ENCODE results near the gene CRYGA. TPM values are rescaled to one million over a fixed set of nuclear protein-coding genes. Genes with fewer than 3 reads are reported as not detected.
A peak's percentile ranks its signal among the peaks of the same experiment; 100 is the strongest.

The CRYGA gene
- polyA plus RNA-seq, 1 donor (not counting 4 experiments of a cell fraction or from before 2014, with no cell fraction given): not detected

- dilution Hi-C loops (cut with MboI; ENCODE audit: extremely low pct_ligation_motif_present, low sequenced_read_pairs): no loop called here
- no peak overlapping the region for H3K27ac ChIP-seq (ENCODE audit: control insufficient read depth, insufficient read depth, low read length)
- H4K20me1 ChIP-seq (ENCODE audit: control insufficient read depth, extremely low read depth, insufficient read depth, low read length): no peaks in the 10 kb centered on the region
- TF ChIP-seq CTCF (optimal IDR thresholded peaks at IDR 0.05 in 1 of 3, IDR thresholded peaks at IDR 0.05 in 1 of 3, conservative IDR thresholded peaks at IDR 0.05 in 1 of 3; ENCODE audit: extremely low read depth in 1 of 3, insufficient read depth in 2 of 3, low read length in 3 of 3): peak in 2 of 3 experiments; percentile 23 to 36
- TF ChIP-seq EZH2 (IDR thresholded peaks at IDR 0.05; ENCODE audit: low read length): no peak
- no peaks in the 10 kb centered on the region for H3K79me2 ChIP-seq (ENCODE audit: control insufficient read depth, insufficient read depth, low read length)
- no peak overlapping the region for H3K4me3 ChIP-seq (ENCODE audit: control insufficient read depth in 2 of 3, extremely low read depth in 1 of 3, insufficient read depth in 2 of 3, low read depth in 1 of 3, low read length in 3 of 3)
- H3K9me3 ChIP-seq (ENCODE audit: control insufficient read depth, low read depth, low read length): no peaks in the 10 kb centered on the region
- H3K9me1 ChIP-seq (ENCODE audit: control insufficient read depth, extremely low read depth, insufficient read depth, low read length): no peaks in the 10 kb centered on the region
- H3K36me3 ChIP-seq (ENCODE audit: control insufficient read depth in 2 of 2, extremely low read depth in 1 of 2, insufficient read depth in 2 of 2, low read length in 2 of 2): no peaks in the 10 kb centered on the region
- FAIRE-seq (no peak), DNase-seq (ENCODE audit: low read depth, low spot score) (no peak)
- no peak overlapping the region for H3K9ac ChIP-seq (ENCODE audit: control insufficient read depth, extremely low read depth, insufficient read depth, low read length)
- no peaks in the 10 kb centered on the region for H3K27me3 ChIP-seq (ENCODE audit: control insufficient read depth, extremely low read depth, insufficient read depth, low read length)
- H3K4me2 ChIP-seq (ENCODE audit: control insufficient read depth, extremely low read depth, insufficient read depth, low read depth, low read length): no peak overlapping the region
- H2AFZ ChIP-seq (ENCODE audit: control insufficient read depth, low read length): no peak overlapping the region
- no peaks in the 10 kb centered on the region for H3K4me1 ChIP-seq (ENCODE audit: control insufficient read depth, extremely low read depth, insufficient read depth, low read length)
Observed at GRCh38 chr2:208148803-208149202, 14.6 kb downstream of the CRYGA start.

DNA sequence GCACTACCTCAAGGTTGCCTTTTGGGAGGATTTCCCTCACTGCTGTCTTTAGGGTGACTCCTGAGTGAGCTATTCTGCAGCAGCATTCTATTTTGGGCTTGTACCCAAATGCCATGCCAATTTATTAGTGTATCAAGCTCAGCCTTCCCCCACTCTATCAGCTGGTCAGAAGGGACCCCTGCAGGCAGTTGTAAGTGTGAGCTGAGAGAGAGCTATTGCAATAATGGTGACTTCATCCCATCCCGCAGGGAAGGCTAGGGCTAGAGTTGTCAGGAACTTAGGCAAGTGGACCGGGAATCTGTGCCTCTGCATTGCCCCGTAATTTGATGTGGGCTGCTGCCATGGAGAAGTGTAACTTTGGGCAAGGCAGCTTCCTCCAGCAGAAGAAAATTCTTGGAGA lies 15.6 kb downstream of the CRYGA start:
- H3K9me3 ChIP-seq (ENCODE audit: control insufficient read depth, low read depth, low read length): no peaks in the 10 kb centered on the region
- H3K79me2 ChIP-seq (ENCODE audit: control insufficient read depth, insufficient read depth, low read length): no peaks in the 10 kb centered on the region
- TF ChIP-seq EZH2 (IDR thresholded peaks at IDR 0.05; ENCODE audit: low read length): no peak
- TF ChIP-seq CTCF (optimal IDR thresholded peaks at IDR 0.05 in 1 of 3, IDR thresholded peaks at IDR 0.05 in 1 of 3, conservative IDR thresholded peaks at IDR 0.05 in 1 of 3; ENCODE audit: extremely low read depth in 1 of 3, insufficient read depth in 2 of 3, low read length in 3 of 3): no peak
- no peak for DNase-seq (ENCODE audit: low read depth, low spot score)
- H4K20me1 ChIP-seq (ENCODE audit: control insufficient read depth, extremely low read depth, insufficient read depth, low read length): no peaks in the 10 kb centered on the region
- H2AFZ ChIP-seq (ENCODE audit: control insufficient read depth, low read length): no peak overlapping the region
- no peak overlapping the region for H3K9ac ChIP-seq (ENCODE audit: control insufficient read depth, extremely low read depth, insufficient read depth, low read length)
- no peaks in the 10 kb centered on the region for H3K36me3 ChIP-seq (ENCODE audit: control insufficient read depth in 2 of 2, extremely low read depth in 1 of 2, insufficient read depth in 2 of 2, low read length in 2 of 2)
- no peaks in the 10 kb centered on the region for H3K4me1 ChIP-seq (ENCODE audit: control insufficient read depth, extremely low read depth, insufficient read depth, low read length)
- no peak overlapping the region for H3K27ac ChIP-seq (ENCODE audit: control insufficient read depth, insufficient read depth, low read length)
- dilution Hi-C loops (cut with MboI; ENCODE audit: extremely low pct_ligation_motif_present, low sequenced_read_pairs): no loop called here
- no peaks in the 10 kb centered on the region for H3K9me1 ChIP-seq (ENCODE audit: control insufficient read depth, extremely low read depth, insufficient read depth, low read length)
- H3K4me2 ChIP-seq (ENCODE audit: control insufficient read depth, extremely low read depth, insufficient read depth, low read depth, low read length): no peak overlapping the region
- no peaks in the 10 kb centered on the region for H3K27me3 ChIP-seq (ENCODE audit: control insufficient read depth, extremely low read depth, insufficient read depth, low read length)
- H3K4me3 ChIP-seq (ENCODE audit: control insufficient read depth in 2 of 3, extremely low read depth in 1 of 3, insufficient read depth in 2 of 3, low read depth in 1 of 3, low read length in 3 of 3): no peak overlapping the region
- FAIRE-seq: no peak

Data from keratinocyte (primary cell).